HCT116 (cell line): Measurements from ENCODE around the gene SLC25A21. TPM values are rescaled to one million over a fixed set of nuclear protein-coding genes. Genes with fewer than 3 reads are reported as not detected.

ENCODE experiments used
- ATAC-seq: fragments of 200-7000 bp; cut with Tn5 transposase; 2 replicates; pipeline ENCODE4 v1.9.1; 2020; ENCODE audit warnings: mild to moderate bottlenecking, moderate library complexity
- BruUV-seq: library from RNA; stranded (reverse); fragments of 400-500 nt; replicated peaks from 2 replicates; lab custom pipeline; 2021; lab: Mats Ljungman, UMichigan
- CTCF ChIA-PET: fragments of 300-600 bp; sonication (Branson Sonifier 250); formaldehyde crosslinking; loops from one replicate; lab custom pipeline; 2021; ENCODE audit warnings: antibody characterized with exemption; lab: Charles Lee
- POLR2A ChIA-PET: fragments of 300-600, 350-600 bp; sonication (Branson Sonifier 250); formaldehyde crosslinking; loops from one replicate; lab custom pipeline; 2021; ENCODE audit warnings: antibody characterized with exemption; lab: Charles Lee
- RAD21 ChIA-PET, 2 experiments: fragments of 300-600 bp; sonication (Branson Sonifier 250); formaldehyde crosslinking; loops; one replicate each; lab custom pipeline; 2023; ENCODE audit warnings: low total read pairs in 2 of 2; ENCODE audit not compliant: uncharacterized antibody in 2 of 2, unreplicated experiment in 2 of 2, low non-redundant PET in 1 of 2; lab: Charles Lee
- DNase-seq: peaks from one replicate; pipeline ENCODE4 v3.0.0-alpha.2; 2010; ENCODE audit warnings: low read depth, low spot score
- H2AFZ ChIP-seq: fragments of 200-600 bp; shearing (Covaris generic), sonication (generic); 2 replicates; pipeline ENCODE4 v1.6.1; 2017; ENCODE audit warnings: low read depth, mixed run types, mixed read lengths, antibody characterized with exemption, low read length; ENCODE audit not compliant: poor library complexity, severe bottlenecking
- H3K27ac ChIP-seq: 2 replicates; pipeline ENCODE4 v1.5.1; 2012; ENCODE audit warnings: low read depth, low read length
- H3K27me3 ChIP-seq: fragments of 200-600 bp; sonication (generic); 2 replicates; pipeline ENCODE4 v1.6.1; 2016; ENCODE audit warnings: mixed run types, low read length, mixed read lengths; ENCODE audit not compliant: insufficient read depth
- H3K36me3 ChIP-seq, 2 experiments: fragments of 200-500 bp in 1 of 2; fragments of 200-600 bp in 1 of 2; sonication (Bioruptor generic) in 1 of 2; sonication (generic) in 1 of 2; 2 replicates each; pipeline versions ENCODE4 v1.5.1 to v1.6.1; 2014 to 2016; ENCODE audit warnings: low read length in 2 of 2, inconsistent platforms in 1 of 2, mixed read lengths in 1 of 2, mixed run types in 1 of 2; ENCODE audit not compliant: insufficient read depth in 2 of 2, control insufficient read depth in 1 of 2
- H3K4me1 ChIP-seq, 2 experiments: fragments of 200-600 bp in 1 of 2; sonication (generic) in 1 of 2; 2 replicates each; pipeline versions ENCODE4 v1.5.1 to v1.6.1; 2012 to 2017; ENCODE audit warnings: low read length in 2 of 2, inconsistent platforms in 1 of 2, mild to moderate bottlenecking in 1 of 2, mixed read lengths in 1 of 2, mixed run types in 1 of 2, moderate library complexity in 1 of 2; ENCODE audit not compliant: insufficient read depth in 2 of 2, control insufficient read depth in 1 of 2
- H3K4me2 ChIP-seq: fragments of 200-600 bp; sonication (generic); 2 replicates; pipeline ENCODE4 v1.6.1; 2017; ENCODE audit warnings: mixed run types, low read length, mixed read lengths
- H3K4me3 ChIP-seq, 2 experiments: fragments of 200-600 bp in 1 of 2; sonication (generic) in 1 of 2; replicated peaks in 1 of 2; 2 replicates each; pipeline ENCODE4 v1.5.1; 2011 to 2016; ENCODE audit warnings: low read length in 2 of 2, control low read depth in 1 of 2, low read depth in 1 of 2, mild to moderate bottlenecking in 1 of 2, mixed read lengths in 1 of 2, mixed run types in 1 of 2
- H3K79me2 ChIP-seq: fragments of 200-600 bp; sonication (generic); 2 replicates; pipeline ENCODE4 v1.6.1; 2017; ENCODE audit warnings: mild to moderate bottlenecking, mixed run types, low read length, moderate library complexity, mixed read lengths; ENCODE audit not compliant: insufficient read depth
- H3K9ac ChIP-seq: fragments of 200-600 bp; sonication (generic); 2 replicates; pipeline ENCODE4 v1.6.1; 2016; ENCODE audit warnings: low read length, mixed read lengths
- H3K9me2 ChIP-seq: fragments of 200-600 bp; sonication (generic), shearing (Covaris generic); 2 replicates; pipeline ENCODE4 v1.6.1; 2017; ENCODE audit warnings: mixed run types, mild to moderate bottlenecking, moderate library complexity; ENCODE audit not compliant: insufficient read depth
- H3K9me3 ChIP-seq, 2 experiments: fragments of 200-500 bp in 1 of 2; fragments of 200-600 bp in 1 of 2; sonication (Bioruptor generic) in 1 of 2; sonication (generic) in 1 of 2; 2 replicates each; pipeline ENCODE4 v1.6.1; 2014 to 2017; ENCODE audit warnings: low read length in 2 of 2, mixed read lengths in 2 of 2, inconsistent platforms in 1 of 2, low read depth in 1 of 2, mild to moderate bottlenecking in 1 of 2, mixed run types in 1 of 2, moderate library complexity in 1 of 2; ENCODE audit not compliant: control insufficient read depth in 1 of 2, insufficient read depth in 1 of 2
- H4K20me1 ChIP-seq: fragments of 200-600 bp; sonication (generic), shearing (Covaris generic); 2 replicates; pipeline ENCODE4 v1.6.1; 2017; ENCODE audit warnings: mixed run types, mild to moderate bottlenecking, moderate library complexity; ENCODE audit not compliant: insufficient read depth
- ATF3 ChIP-seq: IDR thresholded peaks from 2 replicates; pipeline ENCODE4 v1.6.1; 2012
- CBX3 ChIP-seq: IDR thresholded peaks from 2 replicates; pipeline ENCODE4 v1.6.1; 2012; ENCODE audit warnings: low read depth
- CEBPB ChIP-seq: IDR thresholded peaks from 2 replicates; pipeline ENCODE4 v1.6.1; 2012; ENCODE audit warnings: low read depth
- ELF1 ChIP-seq: IDR thresholded peaks from 2 replicates; pipeline ENCODE4 v1.6.1; 2012; ENCODE audit warnings: low read depth, borderline replicate concordance
- EZH2 ChIP-seq: fragments of 200-600 bp; sonication (generic); IDR thresholded peaks from 2 replicates; pipeline ENCODE4 v1.6.1; 2017; ENCODE audit warnings: antibody characterized with exemption, mixed run types
- EZH2phosphoT487 ChIP-seq: fragments of 200-600 bp; IDR thresholded peaks from 2 replicates; pipeline ENCODE4 v1.6.1; 2018; ENCODE audit warnings: antibody characterized with exemption, borderline replicate concordance
- JUND ChIP-seq: IDR thresholded peaks from 2 replicates; pipeline ENCODE4 v1.6.1; 2012
- MAX ChIP-seq: IDR thresholded peaks from 2 replicates; pipeline ENCODE4 v1.6.1; 2012
- POLR2AphosphoS5 ChIP-seq: IDR thresholded peaks from 2 replicates; pipeline ENCODE4 v1.6.1; 2011; ENCODE audit warnings: mild to moderate bottlenecking, low read depth, low read length, moderate library complexity
- RAD21 ChIP-seq: IDR thresholded peaks from 2 replicates; pipeline ENCODE4 v1.6.1; 2012; ENCODE audit warnings: low read depth, mild to moderate bottlenecking
- SIN3A ChIP-seq: IDR thresholded peaks from 2 replicates; pipeline ENCODE4 v1.6.1; 2012; ENCODE audit warnings: low read depth
- SP1 ChIP-seq: IDR thresholded peaks from 2 replicates; pipeline ENCODE4 v1.6.1; 2012; ENCODE audit warnings: low read depth
- SRF ChIP-seq: IDR thresholded peaks from 2 replicates; pipeline ENCODE4 v1.6.1; 2012; ENCODE audit warnings: low read depth
- TCF7L2 ChIP-seq: IDR thresholded peaks from 2 replicates; pipeline ENCODE4 v1.7.0; 2011; ENCODE audit warnings: borderline replicate concordance, inconsistent platforms; ENCODE audit not compliant: insufficient read depth, insufficient read length; ENCODE audit errors: extremely low read depth
- YY1 ChIP-seq: IDR thresholded peaks from 2 replicates; pipeline ENCODE4 v1.6.1; 2011; ENCODE audit warnings: low read length, low read depth, moderate library complexity, mild to moderate bottlenecking; ENCODE audit not compliant: insufficient replicate concordance; ENCODE audit errors: extremely low read depth
- ZBTB33 ChIP-seq: IDR thresholded peaks from 2 replicates; pipeline ENCODE4 v1.6.1; 2011; ENCODE audit warnings: mild to moderate bottlenecking, low read length, moderate library complexity; ENCODE audit not compliant: insufficient replicate concordance; ENCODE audit errors: extremely low read depth
- ZFX ChIP-seq: fragments of 450-650 bp; IDR thresholded peaks from 2 replicates; pipeline ENCODE4 v1.6.1; 2017
- ZNF274 ChIP-seq: fragments of 200-500 bp; sonication (Bioruptor generic); IDR thresholded peaks from 2 replicates; pipeline ENCODE4 v1.6.1; 2014; ENCODE audit warnings: mild to moderate bottlenecking, low read depth, low read length, inconsistent platforms
- intact Hi-C: fragments of 100-400 bp; cut with micrococcal nuclease; formaldehyde crosslinking; loops from 2 replicates; pipeline ENCODE4 v1.10.0; 2022
- total RNA-seq: library from RNA; stranded (reverse); gene quantifications from one replicate; pipeline ENCODE4 v1.2.1, GENCODE V29; 2021; ENCODE audit not compliant: unreplicated experiment

The SLC25A21 gene
- total RNA-seq, 1 experiment from 2014 or later = 3.5 TPM

DNA sequence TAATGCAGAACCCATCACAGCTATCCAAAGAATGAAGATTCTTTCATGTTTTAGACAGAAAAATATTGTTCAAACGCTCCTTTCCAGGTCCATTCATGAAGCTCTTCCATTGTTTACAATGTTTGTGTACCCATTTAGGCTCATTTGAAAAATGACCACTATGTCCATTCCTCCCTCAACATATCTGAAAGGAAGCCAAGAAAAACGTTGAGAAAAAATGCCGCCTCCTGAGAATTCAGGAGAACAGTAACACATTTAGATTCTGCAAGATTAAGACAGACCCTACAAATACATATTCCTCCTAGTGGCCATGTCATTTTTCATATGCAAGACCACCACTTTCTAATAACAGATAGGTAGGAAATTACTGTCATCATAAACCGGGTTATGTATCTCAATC lies 124.4 kb downstream of the SLC25A21 start:
- no peaks in the 10 kb centered on the region for H4K20me1 ChIP-seq
- DNase-seq (no peak), ATAC-seq (no peak)
- H3K79me2 ChIP-seq = no peaks in the 10 kb centered on the region
- H3K27me3 ChIP-seq = no peaks in the 10 kb centered on the region
- POLR2A ChIA-PET = no interaction called here
- H3K9me3 ChIP-seq = no peaks in the 10 kb centered on the region
- H3K9ac ChIP-seq = no peak overlapping the region
- CTCF ChIA-PET = no interaction called here
- BruUV-seq = no TSS peak
- H3K4me1 ChIP-seq = peaks cover 0 to 12% of the 10 kb centered on the region in 2 experiments; a peak in 2 of 4 replicates
- H3K4me2 ChIP-seq = 0 out of 2 replicates have a peak overlapping the region, but pooled peaks have one; percentile 35
- H3K9me2 ChIP-seq = no peaks in the 10 kb centered on the region
- no peak overlapping the region for H2AFZ ChIP-seq
- no peaks in the 10 kb centered on the region for H3K36me3 ChIP-seq
- TF ChIP-seq TCF7L2 (no peak), ZFX (no peak), EZH2 (no peak), EZH2phosphoT487 (no peak), JUND (no peak), RAD21 (no peak), ZNF274 (no peak), POLR2AphosphoS5 (no peak), MAX (no peak), SRF (no peak), ZBTB33 (no peak), SP1 (no peak), YY1 (no peak), CEBPB (no peak), ATF3 (no peak), ELF1 (no peak), SIN3A (no peak), CBX3 (no peak)
- intact Hi-C loops = no loop called here
- RAD21 ChIA-PET = no interaction called here
- H3K27ac ChIP-seq = no peak overlapping the region
- no peak overlapping the region for H3K4me3 ChIP-seq
